ENCODE results near the gene RTKN.
"Not testable (repeated sequence)": the region's sequence is repeated elsewhere in the genome, so short reads cannot be mapped to it uniquely, and the experiment has no call there.

The RTKN gene, protein sequence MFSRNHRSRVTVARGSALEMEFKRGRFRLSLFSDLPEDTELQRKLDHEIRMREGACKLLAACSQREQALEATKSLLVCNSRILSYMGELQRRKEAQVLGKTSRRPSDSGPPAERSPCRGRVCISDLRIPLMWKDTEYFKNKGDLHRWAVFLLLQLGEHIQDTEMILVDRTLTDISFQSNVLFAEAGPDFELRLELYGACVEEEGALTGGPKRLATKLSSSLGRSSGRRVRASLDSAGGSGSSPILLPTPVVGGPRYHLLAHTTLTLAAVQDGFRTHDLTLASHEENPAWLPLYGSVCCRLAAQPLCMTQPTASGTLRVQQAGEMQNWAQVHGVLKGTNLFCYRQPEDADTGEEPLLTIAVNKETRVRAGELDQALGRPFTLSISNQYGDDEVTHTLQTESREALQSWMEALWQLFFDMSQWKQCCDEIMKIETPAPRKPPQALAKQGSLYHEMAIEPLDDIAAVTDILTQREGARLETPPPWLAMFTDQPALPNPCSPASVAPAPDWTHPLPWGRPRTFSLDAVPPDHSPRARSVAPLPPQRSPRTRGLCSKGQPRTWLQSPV

DNA sequence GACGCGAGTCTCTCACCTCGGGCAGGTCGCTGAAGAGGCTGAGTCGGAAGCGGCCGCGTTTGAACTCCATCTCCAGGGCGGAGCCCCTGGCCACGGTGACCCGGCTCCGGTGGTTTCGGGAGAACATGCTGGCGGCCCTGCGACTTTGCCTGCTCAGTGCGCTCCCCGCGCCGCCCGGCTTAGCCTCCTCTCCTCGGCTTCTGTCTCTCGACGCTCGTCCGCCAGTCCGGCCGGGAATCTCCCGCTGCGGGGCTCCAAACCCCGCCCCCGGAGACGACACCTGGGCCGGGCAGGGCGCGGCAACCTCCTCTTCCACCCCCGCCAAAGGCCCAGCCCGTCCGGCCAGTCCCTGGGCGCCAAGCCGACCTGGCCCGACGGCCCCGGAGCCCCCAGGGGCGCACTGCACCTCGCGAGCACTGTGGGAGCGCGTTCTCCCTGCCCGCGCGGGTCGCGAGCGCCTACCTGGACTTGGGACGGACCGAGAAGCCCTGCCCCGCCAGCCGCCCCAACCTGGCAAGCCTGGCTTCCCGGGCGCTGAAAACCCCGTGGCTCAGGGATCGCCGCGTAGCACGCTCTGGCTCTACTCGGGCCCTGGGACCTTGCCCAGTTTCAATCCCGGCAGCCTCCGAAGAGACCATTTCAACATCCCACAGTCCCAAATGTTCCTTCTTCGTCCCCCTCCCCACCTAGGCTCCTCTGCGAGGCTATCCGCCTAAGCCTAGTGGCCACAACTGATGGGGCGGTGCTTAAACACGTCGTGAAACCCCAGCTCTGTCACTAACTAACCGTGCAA, at the start of gene RTKN:
RTKN (minus strand) TSS at position 248 of the 793 bp plus-strand sequence; CDS start at position 127, 121 bp downstream.
- no peak for DNase-seq (ENCODE audit: low read depth)

- no peak for DNase-seq (ENCODE audit: low read depth)
Observed at GRCh38 chr2:74489906-74490305, 48.2 kb upstream of the RTKN start.

- DNase-seq (ENCODE audit: low read depth), result no peak
Observed at GRCh38 chr2:74488643-74489481, 47.1 kb upstream of the RTKN start.

- no peak for DNase-seq (ENCODE audit: low read depth)
Observed at GRCh38 chr2:74486141-74486540, 44.4 kb upstream of the RTKN start.

DNA sequence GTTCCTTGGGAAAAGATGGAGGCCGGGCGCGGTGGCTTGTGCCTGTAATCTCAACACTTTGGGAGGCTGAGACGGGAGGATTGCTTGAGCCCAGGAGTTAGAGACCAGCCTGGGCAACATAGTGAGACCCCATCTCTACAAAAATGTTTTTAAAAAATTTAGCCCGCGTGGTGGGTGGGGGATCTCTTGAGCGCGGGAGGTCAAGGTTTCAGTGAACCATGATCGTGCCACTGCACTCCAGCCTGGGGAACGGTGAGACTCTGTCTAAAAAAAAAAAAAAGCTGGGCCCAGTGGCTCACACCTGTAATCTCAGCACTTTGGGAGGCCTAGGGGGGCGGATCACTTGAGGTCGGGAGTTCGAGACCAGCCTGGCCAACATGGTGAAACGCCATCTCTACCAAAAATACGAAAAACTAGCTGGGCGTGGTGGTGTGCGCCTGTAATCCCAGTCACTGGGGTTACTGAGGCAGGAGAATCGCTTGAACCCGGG, 42.0 kb upstream of the RTKN start:
- DNase-seq (ENCODE audit: low read depth), result not testable (repeated sequence)

GRCh38 chr2:74482801-74483674, 41.3 kb upstream of the RTKN start, which contains the start of the genes CCDC142 and TTC31:
Gene CCDC142 (minus strand): TSS chr2:74482998. CDS start chr2:74482837, 161 bp downstream.
Gene TTC31 (plus strand): TSS chr2:74483081. CDS start chr2:74483096, 15 bp downstream.
- peak; percentile 87 for DNase-seq (ENCODE audit: low read depth)

DNA sequence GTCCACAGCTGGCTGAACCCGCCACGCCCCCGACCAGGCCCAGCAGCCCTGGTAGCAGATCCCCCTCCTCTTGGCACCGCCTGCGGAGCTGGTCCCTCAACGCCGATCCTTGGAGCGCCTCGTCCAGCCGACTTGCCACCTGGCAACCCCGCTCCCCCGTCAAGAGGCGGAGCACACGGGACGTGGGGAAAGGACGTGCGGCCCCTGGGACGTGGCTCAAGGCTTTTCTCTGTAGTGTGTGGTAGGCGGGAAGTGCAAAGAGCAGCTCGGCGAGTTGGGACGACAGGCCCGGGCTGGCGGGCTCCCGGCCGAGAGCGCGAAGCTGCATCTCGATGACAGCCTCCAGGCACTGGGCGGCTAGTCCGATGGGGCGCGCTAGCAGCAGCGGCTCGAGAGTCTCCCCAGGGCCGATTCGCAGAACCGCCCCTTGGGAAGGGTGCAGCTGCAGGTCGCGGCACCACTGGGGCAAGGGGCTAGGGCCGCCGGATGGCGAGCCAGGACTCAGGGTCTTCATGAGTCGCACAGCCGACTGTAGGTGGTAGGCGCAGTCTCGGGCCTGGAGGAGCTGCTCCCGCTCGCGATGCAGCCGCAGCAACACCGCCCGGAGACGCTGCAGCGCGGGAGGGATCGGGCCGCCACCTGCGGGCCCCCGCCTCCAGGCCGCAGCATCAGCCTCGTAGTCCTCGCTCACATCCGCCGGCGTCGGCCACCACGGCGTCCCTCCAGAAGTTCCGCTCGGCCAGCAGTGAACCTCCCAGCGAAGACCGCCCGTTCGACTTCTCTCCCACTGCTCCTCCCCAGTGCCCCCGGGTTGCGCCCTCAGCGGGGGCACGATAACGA, 40.4 kb upstream of the RTKN start:
- DNase-seq (ENCODE audit: low read depth), result peak; percentile 55

GRCh38 chr2:74481431-74481830, 39.7 kb upstream of the RTKN start:
- no peak for DNase-seq (ENCODE audit: low read depth)

DNA sequence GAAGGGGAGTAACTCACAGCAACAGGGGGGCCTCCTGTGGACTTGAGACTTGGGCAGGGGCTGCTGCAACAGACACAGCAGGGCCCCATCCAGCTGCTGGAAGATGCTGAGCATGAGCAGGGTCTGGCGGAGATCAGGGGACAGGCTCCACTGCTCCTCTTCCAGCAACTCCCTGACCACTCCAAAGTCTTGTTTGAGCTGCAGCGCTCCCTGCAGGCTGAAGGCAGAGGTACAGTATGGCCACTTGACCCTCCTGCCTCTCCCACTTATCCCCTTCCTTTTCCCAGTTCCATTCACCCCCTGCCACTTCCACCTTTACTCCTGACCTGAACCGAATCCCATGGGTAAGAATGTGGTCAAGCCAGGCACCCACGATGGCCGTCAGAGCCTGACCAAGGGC, 33.2 kb upstream of the RTKN start:
- DNase-seq (ENCODE audit: low read depth), result no peak

GRCh38 chr2:74474481-74474880, 32.7 kb upstream of the RTKN start:
- DNase-seq (ENCODE audit: low read depth), result no peak

DNA sequence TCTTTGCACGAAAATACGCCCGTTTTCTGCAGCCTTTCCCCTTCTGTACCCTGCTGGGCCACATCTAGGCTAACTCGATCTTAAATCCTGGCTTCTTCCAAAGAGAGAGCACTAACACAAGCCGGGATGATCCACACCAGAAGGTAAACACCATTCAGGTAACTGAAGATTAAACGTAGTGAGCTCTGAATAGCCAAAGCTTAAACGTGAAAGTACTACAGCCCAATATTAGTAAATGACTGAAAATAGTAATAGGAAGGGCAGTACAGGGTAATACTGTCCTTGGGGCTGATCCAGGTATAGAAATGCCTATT, 31.2 kb upstream of the RTKN start:
- no peak for DNase-seq (ENCODE audit: low read depth)

DNA sequence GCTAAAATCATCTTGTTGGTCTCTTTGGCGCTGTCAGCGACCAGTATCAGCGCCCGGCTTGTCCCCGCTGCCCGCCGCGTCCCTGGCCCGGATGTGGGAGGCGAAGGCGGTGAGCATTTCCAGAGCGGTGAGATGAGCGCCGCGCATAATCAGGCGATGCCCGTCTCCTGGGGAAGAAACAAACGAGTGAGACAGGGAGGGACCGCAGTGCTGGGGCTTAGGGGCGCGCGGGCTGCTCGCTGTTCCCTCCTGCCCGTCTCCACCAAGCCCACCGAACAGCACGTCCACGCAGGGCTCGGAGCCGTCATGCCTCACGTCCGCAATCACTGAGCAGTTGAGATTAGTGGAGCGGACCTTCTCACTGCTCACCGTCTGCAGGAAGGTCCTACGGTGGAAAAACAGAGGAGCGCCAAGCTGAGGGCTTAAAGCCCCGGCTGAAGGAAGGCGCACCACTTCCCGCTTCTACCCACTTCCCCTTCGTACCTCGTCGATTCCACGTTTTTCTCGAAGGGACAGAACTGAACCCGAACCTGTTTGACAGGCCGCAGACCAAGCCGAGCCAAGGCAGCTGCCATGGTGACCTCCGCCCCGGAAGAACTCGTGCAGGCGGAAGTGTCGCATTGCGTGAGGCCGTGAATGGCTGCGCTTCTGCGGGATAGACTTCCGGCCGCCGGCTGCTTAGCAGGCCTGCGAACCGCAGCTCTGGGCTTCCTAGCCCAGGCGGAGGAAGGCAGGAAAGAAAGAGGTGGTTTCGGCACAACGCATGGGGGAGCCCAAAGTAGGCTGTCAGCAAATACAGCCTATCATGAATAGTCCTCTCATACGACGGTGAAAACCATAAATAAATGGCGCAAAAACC, 30.6 kb upstream of the RTKN start, which contains the start of gene MRPL53:
MRPL53 (minus strand) TSS at position 595 of the 859 bp plus-strand sequence; CDS start at position 575, 20 bp downstream.
- DNase-seq (ENCODE audit: low read depth), result peak; percentile 92

DNA sequence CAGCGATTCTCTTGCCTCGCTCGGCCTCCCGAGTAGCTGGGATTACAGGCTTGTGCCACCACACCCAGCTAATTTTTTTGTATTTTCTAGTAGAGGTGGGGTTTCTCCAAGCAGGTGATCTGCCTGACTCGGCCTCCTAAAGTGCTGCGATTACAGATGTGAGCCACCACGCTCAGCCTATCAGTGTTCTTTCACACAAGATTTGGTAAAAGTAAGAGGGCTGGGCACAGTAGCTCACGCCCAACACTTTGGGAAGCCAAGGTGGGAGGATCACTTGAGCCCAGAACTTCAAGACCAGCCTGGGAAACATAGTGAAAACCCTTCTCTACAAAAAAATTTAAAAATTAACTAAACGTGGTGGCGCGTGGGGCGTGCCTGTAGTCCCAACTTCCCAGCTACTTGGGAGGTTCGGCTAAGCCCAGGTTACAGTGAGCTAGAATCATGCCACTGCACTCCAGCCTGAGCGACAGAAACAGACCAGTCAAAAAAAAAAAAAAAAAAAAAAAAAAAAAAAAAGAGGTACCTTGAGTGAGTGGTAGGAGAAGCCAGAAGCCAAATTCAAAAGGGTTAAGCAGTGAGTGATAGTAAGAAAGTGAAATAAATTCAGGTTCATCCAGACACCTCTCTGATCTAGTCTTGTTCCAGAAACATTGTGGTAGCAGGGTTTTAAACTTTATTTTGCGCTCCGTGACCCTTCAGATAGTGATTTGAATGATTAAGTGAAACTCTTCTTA, 29.8 kb upstream of the RTKN start:
- DNase-seq (ENCODE audit: low read depth), result no peak

DNA sequence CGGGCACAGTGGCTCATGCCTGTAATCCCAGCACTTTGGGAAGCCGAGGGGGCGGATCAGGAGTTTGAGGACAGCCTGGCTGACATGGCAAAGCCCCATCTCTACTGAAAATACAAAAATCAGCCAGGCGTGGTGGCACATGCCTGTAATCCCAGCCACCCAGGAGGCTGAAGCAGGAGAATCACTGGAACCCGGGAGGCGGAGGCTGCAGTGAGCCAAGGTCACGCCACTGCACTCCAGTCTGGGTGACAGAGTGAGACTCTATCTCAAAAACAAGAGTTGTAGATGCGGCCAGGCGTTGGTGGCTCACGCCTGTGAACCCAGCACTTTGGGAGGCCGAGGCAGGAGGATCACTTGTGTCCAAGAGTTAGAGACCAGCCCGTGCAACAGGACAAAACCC, 29.0 kb upstream of the RTKN start:
- DNase-seq (ENCODE audit: low read depth), result not testable (repeated sequence)

- DNase-seq (ENCODE audit: low read depth), result no peak
Observed at GRCh38 chr2:74464406-74464805, 22.7 kb upstream of the RTKN start.

- DNase-seq (ENCODE audit: low read depth), result no peak
Observed at GRCh38 chr2:74462786-74463105, 21.0 kb upstream of the RTKN start.

- DNase-seq (ENCODE audit: low read depth), result no peak
Observed at GRCh38 chr2:74462054-74462785, 20.5 kb upstream of the RTKN start.

Data from activated T-cell treated with anti-CD3 and anti-CD28 coated beads for 48 hours (primary cell).